NB4 (cell line): ENCODE results near the gene MEX3A.
"Not testable (repeated sequence)": the region's sequence is repeated elsewhere in the genome, so short reads cannot be mapped to it uniquely, and the experiment has no call there.

Experiments
- DNase-seq: peaks from one replicate; pipeline ENCODE4 v3.0.0; 2010; ENCODE audit warnings: low read depth
- H3K4me3 ChIP-seq: one replicate; pipeline ENCODE4 v1.5.1; 2011; ENCODE audit warnings: mild to moderate bottlenecking, low read depth, low read length, moderate library complexity
- CTCF ChIP-seq: IDR thresholded peaks from one replicate; pipeline ENCODE4 v1.5.1; 2012; ENCODE audit warnings: low read depth, low read length
- MAX ChIP-seq: IDR thresholded peaks from 2 replicates; pipeline ENCODE4 v1.6.1; 2011; ENCODE audit warnings: low read depth, low read length
- MYC ChIP-seq: IDR thresholded peaks from 2 replicates; pipeline ENCODE4 v1.6.1; 2011; ENCODE audit warnings: low read depth, low read length
- POLR2A ChIP-seq: IDR thresholded peaks from 2 replicates; pipeline ENCODE4 v1.6.1; 2011; ENCODE audit warnings: mild to moderate bottlenecking; ENCODE audit not compliant: insufficient read length; ENCODE audit errors: extremely low read depth

MEX3A gene

GRCh38 chr1:156045076-156045475 is 37.2 kb downstream of the MEX3A start:
- H3K4me3 ChIP-seq, result no peak overlapping the region
- TF ChIP-seq POLR2A, result no peak
- TF ChIP-seq MYC, result no peak
- no peak for TF ChIP-seq MAX
- TF ChIP-seq CTCF, result no peak
- DNase-seq, result no peak

- DNase-seq, result no peak
- no peak overlapping the region for H3K4me3 ChIP-seq
- TF ChIP-seq MYC (no peak), CTCF (no peak), MAX (no peak), POLR2A (no peak)
Measured at GRCh38 chr1:156042828-156043227, 39.4 kb downstream of the MEX3A start.

GRCh38 chr1:156034991-156035390 is 47.3 kb downstream of the MEX3A start:
- not testable (repeated sequence) for H3K4me3 ChIP-seq, DNase-seq

GRCh38 chr1:156033011-156033410 is 49.3 kb downstream of the MEX3A start:
- DNase-seq, result no peak
- TF ChIP-seq MAX, result no peak
- TF ChIP-seq POLR2A, result no peak
- TF ChIP-seq MYC, result no peak
- TF ChIP-seq CTCF, result no peak
- no peak overlapping the region for H3K4me3 ChIP-seq

GRCh38 chr1:156026588-156026987 is 55.7 kb downstream of the MEX3A start:
- H3K4me3 ChIP-seq, result no peak overlapping the region
- DNase-seq, result no peak
- TF ChIP-seq CTCF (no peak), MAX (no peak), POLR2A (no peak), MYC (no peak)

GRCh38 chr1:156025876-156026275 is 56.4 kb downstream of the MEX3A start:
- H3K4me3 ChIP-seq, result no peak overlapping the region
- TF ChIP-seq CTCF (peak; percentile 37), MYC (no peak)
- DNase-seq, result peak; percentile 36
